ENCODE measurements around the gene EVI5.
"Not testable (repeated sequence)": the region's sequence is repeated elsewhere in the genome, so short reads cannot be mapped to it uniquely, and the experiment has no call there.

The EVI5 gene

GRCh38 chr1:92791487-92792066 is 6.7 kb upstream of the EVI5 start:
- DNase-seq (ENCODE audit: insufficient read length): no peak
- TF ChIP-seq TAF1 (IDR thresholded peaks at IDR 0.05; ENCODE audit: borderline replicate concordance, low read depth, low read length) (no peak), POLR2AphosphoS5 (IDR thresholded peaks at IDR 0.05; ENCODE audit: low read depth, low read length) (no peak), POLR2A (IDR thresholded peaks at IDR 0.05; ENCODE audit: low read depth, low read length) (no peak)
- no peak for FAIRE-seq

DNA sequence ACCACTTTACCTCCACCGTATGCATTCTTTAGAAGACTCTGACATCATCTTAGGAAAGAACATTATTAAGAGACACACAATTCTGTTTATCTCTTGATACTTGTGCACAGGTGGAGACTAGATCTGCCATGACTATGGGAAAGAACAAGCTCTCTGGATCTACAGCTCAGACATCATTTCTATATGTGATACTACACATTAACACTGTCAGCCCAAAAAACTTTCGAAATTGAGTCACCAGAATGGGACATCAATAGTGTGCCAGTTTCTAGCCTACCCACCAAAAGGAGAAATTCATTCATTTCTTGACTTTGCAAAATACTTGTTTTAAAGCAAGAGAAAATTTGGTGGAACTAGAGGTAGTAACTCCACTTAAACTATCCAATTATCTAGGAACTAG is 6.0 kb upstream of the EVI5 start:
- FAIRE-seq (no peak), DNase-seq (ENCODE audit: insufficient read length) (no peak)
- no peak for TF ChIP-seq POLR2A (IDR thresholded peaks at IDR 0.05; ENCODE audit: low read depth, low read length)
- no peak for TF ChIP-seq POLR2AphosphoS5 (IDR thresholded peaks at IDR 0.05; ENCODE audit: low read depth, low read length)
- TF ChIP-seq TAF1 (IDR thresholded peaks at IDR 0.05; ENCODE audit: borderline replicate concordance, low read depth, low read length): no peak

GRCh38 chr1:92790081-92790480 is 5.2 kb upstream of the EVI5 start:
- no peak for DNase-seq (ENCODE audit: insufficient read length)
- no peak for FAIRE-seq
- no peak for TF ChIP-seq TAF1 (IDR thresholded peaks at IDR 0.05; ENCODE audit: borderline replicate concordance, low read depth, low read length)
- no peak for TF ChIP-seq POLR2A (IDR thresholded peaks at IDR 0.05; ENCODE audit: low read depth, low read length)
- no peak for TF ChIP-seq POLR2AphosphoS5 (IDR thresholded peaks at IDR 0.05; ENCODE audit: low read depth, low read length)

- no peak for TF ChIP-seq POLR2A (IDR thresholded peaks at IDR 0.05; ENCODE audit: low read depth, low read length)
- no peak for TF ChIP-seq POLR2AphosphoS5 (IDR thresholded peaks at IDR 0.05; ENCODE audit: low read depth, low read length)
- TF ChIP-seq TAF1 (IDR thresholded peaks at IDR 0.05; ENCODE audit: borderline replicate concordance, low read depth, low read length): no peak
- FAIRE-seq (no peak), DNase-seq (ENCODE audit: insufficient read length) (no peak)
Measured at GRCh38 chr1:92786111-92786901, 1.4 kb upstream of the EVI5 start.

DNA sequence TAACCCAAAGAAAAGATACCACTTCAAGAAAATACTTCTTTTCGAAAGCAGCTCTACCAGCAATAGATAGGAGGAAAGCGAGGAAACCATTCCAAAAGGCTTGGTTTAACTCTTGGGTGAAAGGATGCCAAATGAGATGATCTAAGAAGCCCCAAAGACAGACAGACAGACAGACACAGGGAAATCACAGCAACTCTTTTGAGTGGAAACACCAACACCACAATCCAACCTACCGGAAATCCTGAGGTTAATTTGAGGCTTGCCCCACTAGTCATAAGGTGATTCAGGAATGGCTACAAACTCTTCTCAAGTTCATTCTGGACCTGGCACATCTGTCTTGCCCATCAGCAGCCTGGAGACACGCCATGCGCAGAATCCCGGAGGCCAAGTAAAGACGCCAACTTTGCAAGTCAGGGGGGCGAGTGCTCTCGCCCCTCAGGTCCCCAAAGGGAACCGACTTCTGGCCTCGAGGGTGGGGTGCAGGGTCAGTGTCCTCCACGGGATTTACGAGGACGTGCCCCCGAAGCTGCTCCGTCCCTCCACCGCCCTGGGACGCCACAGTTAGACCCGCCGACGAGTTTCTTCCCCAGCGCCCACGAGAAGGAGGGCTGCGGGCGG is 778 bp downstream of the EVI5 start:
- DNase-seq (ENCODE audit: insufficient read length) (peak; percentile 29), FAIRE-seq (peak; percentile 85)
- TF ChIP-seq POLR2AphosphoS5 (IDR thresholded peaks at IDR 0.05; ENCODE audit: low read depth, low read length): no peak
- no peak for TF ChIP-seq TAF1 (IDR thresholded peaks at IDR 0.05; ENCODE audit: borderline replicate concordance, low read depth, low read length)
- no peak for TF ChIP-seq POLR2A (IDR thresholded peaks at IDR 0.05; ENCODE audit: low read depth, low read length)

DNA sequence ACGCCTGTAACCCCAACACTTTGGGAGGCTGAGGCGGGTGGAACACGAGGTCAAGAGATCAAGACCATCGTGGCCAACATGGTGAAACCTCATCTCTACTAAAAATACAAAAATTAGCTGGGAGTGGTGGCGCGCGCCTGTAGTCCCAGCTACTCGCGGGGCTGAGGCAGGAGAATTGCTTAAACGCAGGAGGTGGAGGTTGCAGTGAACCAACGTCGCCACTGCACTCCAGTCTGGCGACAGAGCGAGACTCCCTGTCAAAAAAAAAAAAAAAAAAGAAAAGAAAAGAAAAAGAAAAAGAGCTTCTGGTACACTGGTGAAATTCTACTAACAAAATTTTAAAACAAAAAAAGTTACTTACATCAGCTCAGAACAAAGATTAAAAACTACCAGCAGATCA is 1.4 kb downstream of the EVI5 start:
- not testable (repeated sequence) for DNase-seq (ENCODE audit: insufficient read length); FAIRE-seq

GRCh38 chr1:92778376-92778775 is 6.5 kb downstream of the EVI5 start:
- TF ChIP-seq TAF1 (IDR thresholded peaks at IDR 0.05; ENCODE audit: borderline replicate concordance, low read depth, low read length): no peak
- TF ChIP-seq POLR2A (IDR thresholded peaks at IDR 0.05; ENCODE audit: low read depth, low read length): no peak
- TF ChIP-seq POLR2AphosphoS5 (IDR thresholded peaks at IDR 0.05; ENCODE audit: low read depth, low read length): no peak
- FAIRE-seq (no peak), DNase-seq (ENCODE audit: insufficient read length) (no peak)

DNA sequence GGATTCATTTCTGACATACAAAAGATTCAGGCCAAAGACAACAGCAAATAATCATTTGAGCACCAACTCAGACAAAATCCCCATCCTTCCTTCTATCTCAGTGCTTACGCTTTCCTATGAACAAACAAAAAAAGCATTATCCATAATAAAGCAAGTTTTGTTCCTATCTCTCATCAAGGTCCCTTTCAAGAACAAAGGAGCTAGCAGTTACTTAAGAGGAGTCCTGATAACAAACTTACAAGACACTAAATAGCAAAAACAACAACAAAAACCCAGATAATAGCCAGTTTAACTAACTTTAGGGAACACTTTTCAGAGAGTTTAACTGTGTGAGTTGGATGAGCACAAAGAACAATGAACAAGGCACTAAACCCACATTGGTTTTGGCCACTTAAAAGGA is 10.5 kb downstream of the EVI5 start:
- no peak for FAIRE-seq
- no peak for TF ChIP-seq TAF1 (IDR thresholded peaks at IDR 0.05; ENCODE audit: borderline replicate concordance, low read depth, low read length)
- no peak for TF ChIP-seq POLR2A (IDR thresholded peaks at IDR 0.05; ENCODE audit: low read depth, low read length)
- TF ChIP-seq POLR2AphosphoS5 (IDR thresholded peaks at IDR 0.05; ENCODE audit: low read depth, low read length): no peak
- DNase-seq (ENCODE audit: insufficient read length): no peak

DNA sequence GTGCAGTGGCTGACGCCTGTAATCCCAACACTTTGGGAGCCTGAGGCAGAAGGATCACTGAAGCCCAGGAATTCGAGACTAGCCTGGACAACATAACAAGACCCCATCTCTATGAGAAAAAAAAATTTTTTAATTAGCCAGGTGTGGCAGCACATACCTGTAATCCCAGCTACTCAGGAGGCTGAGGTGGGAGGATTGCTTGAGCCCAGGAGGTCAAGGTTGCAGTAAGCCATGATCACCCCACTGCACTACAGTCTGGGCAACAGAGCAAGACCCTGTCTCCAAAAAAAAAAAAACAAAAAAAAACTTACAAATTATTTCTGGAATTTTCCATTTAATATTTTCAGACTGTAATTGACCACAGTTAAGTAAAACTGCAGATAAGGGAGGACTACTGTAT is 11.2 kb downstream of the EVI5 start:
- not testable (repeated sequence) for FAIRE-seq

GRCh38 chr1:92769856-92770255 is 15.1 kb downstream of the EVI5 start:
- FAIRE-seq (no peak), DNase-seq (ENCODE audit: insufficient read length) (no peak)
- TF ChIP-seq TAF1 (IDR thresholded peaks at IDR 0.05; ENCODE audit: borderline replicate concordance, low read depth, low read length): no peak
- no peak for TF ChIP-seq POLR2A (IDR thresholded peaks at IDR 0.05; ENCODE audit: low read depth, low read length)
- no peak for TF ChIP-seq POLR2AphosphoS5 (IDR thresholded peaks at IDR 0.05; ENCODE audit: low read depth, low read length)

More for the DNA sequence above, 11.2 kb downstream of the EVI5 start:
- DNase-seq (ENCODE audit: insufficient read length): not testable (repeated sequence)

DNA sequence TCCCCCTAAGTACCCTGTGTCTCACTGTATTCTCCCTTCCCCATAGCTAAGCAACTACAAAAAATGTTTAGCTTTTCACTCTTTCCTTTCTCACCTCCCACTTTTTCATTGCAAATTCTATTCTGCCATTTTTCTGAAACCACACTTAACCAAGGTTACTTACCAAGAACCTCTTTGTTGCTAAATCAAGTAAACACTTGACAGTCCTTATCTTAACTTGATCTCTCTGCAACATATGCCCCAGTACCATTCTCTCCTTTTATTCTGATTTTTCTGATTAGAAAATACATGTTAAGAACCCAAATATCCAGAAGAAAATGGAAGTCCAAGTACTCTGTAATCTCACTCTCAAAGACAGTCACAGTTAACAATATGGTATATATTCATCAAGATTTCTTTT is 16.0 kb downstream of the EVI5 start:
- FAIRE-seq: no peak
- no peak for TF ChIP-seq POLR2AphosphoS5 (IDR thresholded peaks at IDR 0.05; ENCODE audit: low read depth, low read length)
- TF ChIP-seq TAF1 (IDR thresholded peaks at IDR 0.05; ENCODE audit: borderline replicate concordance, low read depth, low read length): no peak
- TF ChIP-seq POLR2A (IDR thresholded peaks at IDR 0.05; ENCODE audit: low read depth, low read length): no peak
- DNase-seq (ENCODE audit: insufficient read length): no peak

DNA sequence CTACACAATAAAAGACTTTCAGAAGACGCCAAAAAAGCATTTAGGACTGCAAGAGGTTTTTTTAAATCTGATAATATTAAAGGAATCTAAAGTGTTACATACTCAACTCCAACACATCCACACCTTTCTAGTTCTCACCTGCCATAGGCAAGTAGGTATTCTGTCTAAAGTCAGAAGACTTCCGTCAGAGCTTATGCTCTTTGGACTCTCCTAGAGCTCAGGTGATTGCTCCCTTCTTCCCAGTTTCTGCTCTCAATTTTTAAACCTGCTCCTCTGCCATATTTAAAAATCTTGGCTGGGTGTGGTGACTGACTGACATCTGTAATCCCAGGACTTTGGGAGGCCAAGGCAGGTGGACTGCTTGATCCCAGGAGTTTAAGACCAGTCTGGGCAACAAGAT is 16.6 kb downstream of the EVI5 start:
- FAIRE-seq (no peak), DNase-seq (ENCODE audit: insufficient read length) (no peak)
- TF ChIP-seq POLR2AphosphoS5 (IDR thresholded peaks at IDR 0.05; ENCODE audit: low read depth, low read length): no peak
- no peak for TF ChIP-seq TAF1 (IDR thresholded peaks at IDR 0.05; ENCODE audit: borderline replicate concordance, low read depth, low read length)
- TF ChIP-seq POLR2A (IDR thresholded peaks at IDR 0.05; ENCODE audit: low read depth, low read length): no peak
